ENCODE data around the gene IL32.

The IL32 gene

GRCh38 chr16:3106205-3106928 is 40.9 kb downstream of the IL32 start:
- Histone ChIP-seq H2AFZ (ENCODE audit: low read length) (peak overlapping the region; percentile 73), H3K4me3 (ENCODE audit: low read depth, low read length, poor library complexity, severe bottlenecking) (peak overlapping the region; percentile 83), H3F3A (ENCODE audit: insufficient read depth, low read length) (peaks cover 6% of the 10 kb centered on the region; the same call in 1 of the 2 replicates), H3K9me3 (ENCODE audit: low read length) (no peaks in the 10 kb centered on the region), H3K4me2 (ENCODE audit: low read length) (peak overlapping the region; percentile 99), H3K9me2 (ENCODE audit: low read depth, low read length) (no peaks in the 10 kb centered on the region), H3K27ac (ENCODE audit: low read depth, low read length, poor library complexity, severe bottlenecking) (peak overlapping the region; percentile 15), H3K36me3 (ENCODE audit: insufficient read depth, low read length) (no peaks in the 10 kb centered on the region), H3K27me3 (ENCODE audit: insufficient read depth, low read length) (peaks cover 6% of the 10 kb centered on the region; the same call in 1 of the 2 replicates), H3K79me2 (ENCODE audit: insufficient read depth, low read length) (no peaks in the 10 kb centered on the region), H3K4me1 (ENCODE audit: insufficient read depth, low read length, severe bottlenecking) (peaks cover 30% of the 10 kb centered on the region), H3K9ac (ENCODE audit: low read length) (peak overlapping the region; percentile 85), H4K20me1 (ENCODE audit: insufficient read depth, low read length) (no peaks in the 10 kb centered on the region)
- TF ChIP-seq CTCF (IDR thresholded peaks at IDR 0.05; ENCODE audit: low read length) (no peak), EZH2 (IDR thresholded peaks at IDR 0.05; ENCODE audit: borderline replicate concordance, low read length) (no peak)

- H2AFZ ChIP-seq (ENCODE audit: low read length) = no peak within 1 kb of the TSS
- no peak within 1 kb of the TSS for H3K4me2 ChIP-seq (ENCODE audit: low read length)
Measured at GRCh38 chr16:3112058-3112880, 46.8 kb downstream of the IL32 start, which contains the start of gene ZNF205. Gene ZNF205, plus strand, starts transcription at chr16:3112586. Its CDS starts 845 bp downstream, at chr16:3113431.

More at GRCh38 chr16:3112058-3112880, 46.8 kb downstream of the IL32 start, which contains the start of gene ZNF205:
- H3K4me1 ChIP-seq (ENCODE audit: insufficient read depth, low read length, severe bottlenecking) = peaks cover under 1% of the 10 kb centered on the region
- H3K27me3 ChIP-seq (ENCODE audit: insufficient read depth, low read length) = peaks cover 24% of the 10 kb centered on the region
- H3F3A ChIP-seq (ENCODE audit: insufficient read depth, low read length) = no peaks in the 10 kb centered on the region
- H3K9ac ChIP-seq (ENCODE audit: low read length) = no peak within 1 kb of the TSS
- no peaks in the 10 kb centered on the region for H3K9me2 ChIP-seq (ENCODE audit: low read depth, low read length)
- H3K36me3 ChIP-seq (ENCODE audit: insufficient read depth, low read length) = no peaks in the 10 kb centered on the region
- H3K4me3 ChIP-seq (ENCODE audit: low read depth, low read length, poor library complexity, severe bottlenecking) = no peak within 1 kb of the TSS
- no peaks in the 10 kb centered on the region for H4K20me1 ChIP-seq (ENCODE audit: insufficient read depth, low read length)
- H3K79me2 ChIP-seq (ENCODE audit: insufficient read depth, low read length) = no peaks in the 10 kb centered on the region
- H3K27ac ChIP-seq (ENCODE audit: low read depth, low read length, poor library complexity, severe bottlenecking) = no peak within 1 kb of the TSS
- TF ChIP-seq EZH2 (IDR thresholded peaks at IDR 0.05; ENCODE audit: borderline replicate concordance, low read length) = no peak
- no peak for TF ChIP-seq CTCF (IDR thresholded peaks at IDR 0.05; ENCODE audit: low read length)
- no peaks in the 10 kb centered on the region for H3K9me3 ChIP-seq (ENCODE audit: low read length)
